NB4 (cell line): ENCODE data around the gene SKOR1.

ENCODE experiments used
- DNase-seq: peaks from one replicate; pipeline ENCODE4 v3.0.0; 2010; ENCODE audit warnings: low read depth
- H3K4me3 ChIP-seq: one replicate; pipeline ENCODE4 v1.5.1; 2011; ENCODE audit warnings: mild to moderate bottlenecking, low read depth, low read length, moderate library complexity
- MYC ChIP-seq: IDR thresholded peaks from 2 replicates; pipeline ENCODE4 v1.6.1; 2011; ENCODE audit warnings: low read depth, low read length
- POLR2A ChIP-seq: IDR thresholded peaks from 2 replicates; pipeline ENCODE4 v1.6.1; 2011; ENCODE audit warnings: mild to moderate bottlenecking; ENCODE audit not compliant: insufficient read length; ENCODE audit errors: extremely low read depth
- TF ChIP-seq, protein P1 (sequence below): IDR thresholded peaks from 2 replicates; pipeline ENCODE4 v1.6.1; 2011; ENCODE audit warnings: low read depth, low read length
- TF ChIP-seq, protein P2 (sequence below): IDR thresholded peaks from one replicate; pipeline ENCODE4 v1.5.1; 2012; ENCODE audit warnings: low read depth, low read length

SKOR1 gene

DNA sequence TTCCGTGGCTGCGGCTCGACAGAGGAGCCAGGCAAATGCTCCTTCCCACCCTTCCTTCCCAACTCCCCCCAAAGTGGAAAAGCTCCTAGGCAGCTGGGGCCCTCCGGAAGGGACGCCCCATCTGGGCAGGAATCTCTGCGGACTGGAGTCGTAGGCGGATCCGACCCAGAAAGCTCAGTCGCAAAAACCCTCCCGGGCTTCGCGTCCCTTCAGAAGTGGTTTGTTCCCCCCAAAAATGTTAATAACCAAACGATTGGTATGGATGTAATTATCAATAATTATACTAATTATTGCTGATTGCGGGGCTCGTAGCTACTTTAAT lies 10.8 kb downstream of the SKOR1 start:
- no peak for DNase-seq
- no peak overlapping the region for H3K4me3 ChIP-seq
- no peak for TF ChIP-seq MYC
- TF ChIP-seq POLR2A, result no peak
- TF ChIP-seq, protein P1, sequence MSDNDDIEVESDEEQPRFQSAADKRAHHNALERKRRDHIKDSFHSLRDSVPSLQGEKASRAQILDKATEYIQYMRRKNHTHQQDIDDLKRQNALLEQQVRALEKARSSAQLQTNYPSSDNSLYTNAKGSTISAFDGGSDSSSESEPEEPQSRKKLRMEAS, result no peak
- TF ChIP-seq, protein P2, sequence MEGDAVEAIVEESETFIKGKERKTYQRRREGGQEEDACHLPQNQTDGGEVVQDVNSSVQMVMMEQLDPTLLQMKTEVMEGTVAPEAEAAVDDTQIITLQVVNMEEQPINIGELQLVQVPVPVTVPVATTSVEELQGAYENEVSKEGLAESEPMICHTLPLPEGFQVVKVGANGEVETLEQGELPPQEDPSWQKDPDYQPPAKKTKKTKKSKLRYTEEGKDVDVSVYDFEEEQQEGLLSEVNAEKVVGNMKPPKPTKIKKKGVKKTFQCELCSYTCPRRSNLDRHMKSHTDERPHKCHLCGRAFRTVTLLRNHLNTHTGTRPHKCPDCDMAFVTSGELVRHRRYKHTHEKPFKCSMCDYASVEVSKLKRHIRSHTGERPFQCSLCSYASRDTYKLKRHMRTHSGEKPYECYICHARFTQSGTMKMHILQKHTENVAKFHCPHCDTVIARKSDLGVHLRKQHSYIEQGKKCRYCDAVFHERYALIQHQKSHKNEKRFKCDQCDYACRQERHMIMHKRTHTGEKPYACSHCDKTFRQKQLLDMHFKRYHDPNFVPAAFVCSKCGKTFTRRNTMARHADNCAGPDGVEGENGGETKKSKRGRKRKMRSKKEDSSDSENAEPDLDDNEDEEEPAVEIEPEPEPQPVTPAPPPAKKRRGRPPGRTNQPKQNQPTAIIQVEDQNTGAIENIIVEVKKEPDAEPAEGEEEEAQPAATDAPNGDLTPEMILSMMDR, result no peak

DNA sequence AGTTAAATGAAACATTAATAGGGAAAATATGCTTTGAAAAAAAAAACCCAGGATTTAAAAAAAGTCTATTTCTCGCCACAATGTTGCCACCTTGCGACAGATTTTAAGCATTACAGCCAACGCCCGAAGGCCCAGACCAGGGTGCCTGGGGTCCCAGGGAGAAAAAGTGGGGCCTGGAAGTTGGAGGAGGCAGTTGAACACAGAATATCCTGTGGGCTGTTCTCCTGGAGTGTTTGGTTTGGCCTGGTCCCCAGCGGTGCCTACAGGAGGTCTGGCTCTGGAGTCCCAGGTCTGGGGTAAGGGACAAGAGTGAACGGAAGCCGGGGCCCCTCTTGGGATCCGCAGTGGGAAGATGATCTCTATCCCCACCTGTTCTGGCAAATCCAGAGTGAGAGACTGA lies 11.2 kb downstream of the SKOR1 start:
- DNase-seq, result peak; percentile 51
- no peak for TF ChIP-seq MYC
- TF ChIP-seq, protein P2, result peak; percentile 67
- H3K4me3 ChIP-seq, result no peak overlapping the region

DNA sequence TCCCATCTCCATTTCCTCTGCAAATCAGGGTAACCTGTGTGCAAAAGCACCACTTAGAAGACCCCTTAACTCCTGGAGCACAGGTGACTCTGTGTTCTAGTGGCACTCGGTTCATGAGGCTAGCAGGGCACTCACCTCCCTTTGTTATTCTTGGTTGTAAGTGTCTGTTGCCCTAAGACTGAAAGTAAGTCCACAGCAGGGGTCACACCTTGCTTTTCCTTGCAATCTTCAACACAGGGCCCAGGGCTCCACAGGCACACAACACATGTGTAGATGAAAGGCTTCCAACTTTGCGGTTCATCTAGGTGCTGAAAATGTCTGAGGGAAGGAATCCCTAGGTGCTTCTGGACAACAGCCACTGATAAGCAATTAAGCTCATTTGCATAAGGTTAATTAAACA lies 11.6 kb downstream of the SKOR1 start:
- TF ChIP-seq, protein P2, result no peak
- no peak for TF ChIP-seq MYC
- no peak for TF ChIP-seq POLR2A
- TF ChIP-seq, protein P1, result no peak
- H3K4me3 ChIP-seq, result no peak overlapping the region
- no peak for DNase-seq

DNA sequence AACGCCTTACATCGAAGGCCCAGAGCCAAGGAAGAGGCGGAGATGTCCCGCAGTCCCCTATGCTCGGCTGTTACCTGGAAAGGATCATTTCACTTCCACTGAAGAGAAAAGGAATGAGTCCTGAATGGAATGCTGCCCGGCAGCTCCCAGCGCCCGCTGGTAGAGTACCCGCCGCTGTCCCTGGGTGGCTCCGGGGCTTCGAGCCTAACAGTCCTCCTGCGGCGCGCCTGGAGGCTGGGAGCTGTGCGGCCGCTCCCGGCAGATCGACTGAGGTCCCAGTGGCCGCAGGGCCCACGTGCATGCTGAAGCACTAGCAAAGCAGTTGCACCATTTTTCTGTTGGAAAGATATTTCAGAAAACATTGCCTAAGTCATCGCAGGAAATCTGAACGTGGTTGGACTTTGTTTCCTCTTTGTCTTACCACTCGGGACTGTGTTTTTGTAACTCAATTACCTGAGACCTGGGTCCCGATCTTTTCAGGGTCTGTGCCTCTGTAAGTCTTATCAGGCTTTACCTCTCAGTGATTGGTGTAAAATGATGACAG lies 13.6 kb downstream of the SKOR1 start:
- TF ChIP-seq MYC, result peak; percentile 70; the same call in 1 of the 2 replicates
- TF ChIP-seq POLR2A, result no peak
- TF ChIP-seq, protein P1, result peak; percentile 80
- H3K4me3 ChIP-seq, result peak overlapping the region; percentile 83
- peak; percentile 72 for DNase-seq

DNA sequence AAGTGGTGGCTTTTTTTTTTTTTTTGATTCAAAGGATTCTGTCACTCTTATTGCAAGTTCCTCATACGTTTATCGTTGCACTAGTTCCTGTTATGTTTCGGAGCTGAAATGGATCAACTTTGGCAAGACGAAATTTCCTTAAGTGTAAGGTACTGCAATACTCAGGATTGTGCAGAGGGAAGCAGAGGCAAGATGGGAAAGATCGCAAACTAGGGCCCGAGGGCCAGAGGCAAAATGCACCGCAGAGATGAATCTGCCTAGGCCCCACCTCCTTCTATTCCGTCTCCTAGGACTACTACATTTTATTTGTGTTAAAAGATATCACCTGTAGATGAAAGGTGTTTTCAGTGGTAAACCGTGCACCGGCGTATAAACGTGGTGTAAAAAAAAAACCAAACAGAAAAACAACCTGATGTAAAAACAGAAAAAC lies 14.2 kb downstream of the SKOR1 start:
- DNase-seq, result peak; percentile 68
- TF ChIP-seq MYC (no peak), POLR2A (no peak)
- TF ChIP-seq, protein P2, result no peak
- TF ChIP-seq, protein P1, result peak; percentile 51; the same call in 1 of the 2 replicates
- peak overlapping the region; percentile 83 for H3K4me3 ChIP-seq

DNA sequence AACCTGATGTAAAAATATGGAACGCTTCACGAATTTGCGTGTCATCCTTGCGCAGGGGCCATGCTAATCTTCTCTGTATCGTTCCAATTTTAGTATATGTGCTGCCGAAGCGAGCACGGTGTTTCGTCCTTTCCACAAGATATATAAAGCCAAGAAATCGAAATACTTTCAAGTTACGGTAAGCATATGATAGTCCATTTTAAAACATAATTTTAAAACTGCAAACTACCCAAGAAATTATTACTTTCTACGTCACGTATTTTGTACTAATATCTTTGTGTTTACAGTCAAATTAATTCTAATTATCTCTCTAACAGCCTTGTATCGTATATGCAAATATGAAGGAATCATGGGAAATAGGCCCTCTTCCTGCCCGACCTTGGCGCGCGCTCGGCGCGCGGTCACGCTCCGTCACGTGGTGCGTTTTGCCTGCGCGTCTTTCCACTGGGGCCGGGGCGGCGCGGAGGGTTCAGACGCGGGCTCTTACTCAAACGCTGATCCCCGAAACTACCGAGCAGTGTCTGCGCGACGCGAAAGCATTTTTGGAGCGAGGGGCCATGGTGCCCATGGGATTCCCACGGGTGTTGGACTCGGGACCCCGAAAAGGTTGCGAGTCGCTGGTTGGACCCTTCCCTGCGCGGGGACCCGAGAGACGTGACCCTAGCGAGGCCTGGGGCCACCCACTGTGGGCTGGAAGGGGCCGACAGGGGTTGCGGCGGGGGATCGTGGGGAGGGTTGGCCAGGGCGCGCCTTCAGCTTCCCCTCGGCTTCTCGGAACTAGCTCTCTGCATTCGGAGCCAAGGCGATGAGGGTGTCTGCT lies 14.8 kb downstream of the SKOR1 start, which contains the start of gene RNU6-1:
RNU6-1 (minus strand) TSS at position 117 of the 820 bp plus-strand sequence.
- peak within 1 kb of the TSS; percentile 83 for H3K4me3 ChIP-seq
- peak; percentile 89 for TF ChIP-seq MYC
- peak; percentile 94 for TF ChIP-seq POLR2A
- TF ChIP-seq, protein P2, result no peak
- TF ChIP-seq, protein P1, result peak; percentile 97
- peak; percentile 92 for DNase-seq
